ENCODE results near the gene PTTG1IP2.

- TF ChIP-seq GATA2 (IDR thresholded peaks at IDR 0.05; ENCODE audit: low read depth, low read length) (no peak), GATA3 (IDR thresholded peaks at IDR 0.05; ENCODE audit: low read depth, low read length) (no peak)
Observed at GRCh38 chr7:90453931-90454330, 15.5 kb upstream of the PTTG1IP2 start.
